GM18867 (cell line): ENCODE results near the gene CDK12.
A peak's percentile ranks its signal among the peaks of the same experiment; 100 is the strongest.

Experiments used
- ATAC-seq: cut with Tn5 transposase; IDR thresholded peaks from one replicate; pipeline ENCODE4 v1.9.1; 2021; ENCODE audit warnings: mild to moderate bottlenecking, moderate library complexity; ENCODE audit not compliant: unreplicated experiment

CDK12 gene

GRCh38 chr17:39547713-39548478 lies 86.6 kb downstream of the CDK12 start:
- ATAC-seq = no peak

- ATAC-seq = no peak
Observed at GRCh38 chr17:39548494-39549225, 87.4 kb downstream of the CDK12 start.

GRCh38 chr17:39549747-39550573 lies 88.7 kb downstream of the CDK12 start:
- no peak for ATAC-seq

GRCh38 chr17:39551879-39552278 lies 90.6 kb downstream of the CDK12 start:
- no peak for ATAC-seq

- ATAC-seq = no peak
Observed at GRCh38 chr17:39553341-39553945, 92.2 kb downstream of the CDK12 start.

- ATAC-seq = no peak
Observed at GRCh38 chr17:39555368-39555767, 94.1 kb downstream of the CDK12 start.

- no peak for ATAC-seq
Observed at GRCh38 chr17:39556423-39556822, 95.1 kb downstream of the CDK12 start.

- no peak for ATAC-seq
Observed at GRCh38 chr17:39562395-39562794, 101.1 kb downstream of the CDK12 start.

GRCh38 chr17:39562976-39563375 lies 101.7 kb downstream of the CDK12 start:
- no peak for ATAC-seq

GRCh38 chr17:39563476-39563875 lies 102.2 kb downstream of the CDK12 start:
- ATAC-seq = no peak

- ATAC-seq = no peak
Observed at GRCh38 chr17:39564211-39564848, 103.0 kb downstream of the CDK12 start.

- no peak for ATAC-seq
Observed at GRCh38 chr17:39566094-39566850, 105.0 kb downstream of the CDK12 start.

GRCh38 chr17:39568702-39569101 lies 107.4 kb downstream of the CDK12 start:
- no peak for ATAC-seq

- no peak for ATAC-seq
Observed at GRCh38 chr17:39569126-39569525, 107.8 kb downstream of the CDK12 start.

GRCh38 chr17:39572121-39572520 lies 110.8 kb downstream of the CDK12 start:
- no peak for ATAC-seq

- peak; percentile 49 for ATAC-seq
Observed at GRCh38 chr17:39573447-39574298, 112.4 kb downstream of the CDK12 start.

GRCh38 chr17:39576187-39576586 lies 114.9 kb downstream of the CDK12 start:
- ATAC-seq = no peak

- ATAC-seq = no peak
Observed at GRCh38 chr17:39578272-39578671, 117.0 kb downstream of the CDK12 start.
